ENCODE measurements around the gene NACA. TPM values are rescaled to one million over a fixed set of nuclear protein-coding genes. Genes with fewer than 3 reads are reported as not detected.
"Not testable (repeated sequence)": the region's sequence is repeated elsewhere in the genome, so short reads cannot be mapped to it uniquely, and the experiment has no call there.

The NACA gene
- total RNA-seq, 2 experiments from 2014 or later, result 1,098 to 1,103 TPM

DNA sequence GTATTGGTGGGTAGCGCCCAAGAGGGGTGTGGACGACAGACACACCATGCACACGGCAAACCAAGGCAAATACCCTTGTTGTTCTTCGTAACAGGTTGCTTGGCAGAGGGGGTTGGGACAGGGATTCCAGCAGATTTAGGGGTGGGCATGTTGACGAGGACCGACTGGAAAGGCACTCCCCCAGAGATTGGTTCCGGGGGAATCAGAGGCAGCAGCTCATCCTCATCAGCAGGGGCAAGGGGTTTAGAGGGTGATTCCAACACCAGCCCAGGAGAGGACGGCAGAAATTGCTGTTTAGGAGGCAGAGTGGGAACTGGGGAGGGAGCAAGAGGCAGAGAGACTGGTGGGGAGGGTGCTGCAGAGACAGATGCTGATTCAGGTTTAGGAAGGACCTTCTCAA is 9.3 kb downstream of the NACA start:
- Mint-ChIP-seq H3K27me3 (no peaks in the 10 kb centered on the region), H3K4me1 (ENCODE audit: low read depth) (peaks cover 44% of the 10 kb centered on the region), H3K9me3 (no peaks in the 10 kb centered on the region), H3K27ac (peak overlapping the region; percentile 48), H3K36me3 (peaks cover 78% of the 10 kb centered on the region), H3K4me3 (no peak overlapping the region)
- CTCF ChIA-PET, result no interaction called here
- DNase-seq, result no peak
- POLR2A ChIA-PET, result interaction anchor here (0.8 to 1.3 kb wide), 3 partner anchors 10 to 31 kb away, joined by 3 to 4 read pairs (median 4); no protein-coding TSS in a partner anchor
- intact Hi-C loops (cut with micrococcal nuclease), result no loop called here

DNA sequence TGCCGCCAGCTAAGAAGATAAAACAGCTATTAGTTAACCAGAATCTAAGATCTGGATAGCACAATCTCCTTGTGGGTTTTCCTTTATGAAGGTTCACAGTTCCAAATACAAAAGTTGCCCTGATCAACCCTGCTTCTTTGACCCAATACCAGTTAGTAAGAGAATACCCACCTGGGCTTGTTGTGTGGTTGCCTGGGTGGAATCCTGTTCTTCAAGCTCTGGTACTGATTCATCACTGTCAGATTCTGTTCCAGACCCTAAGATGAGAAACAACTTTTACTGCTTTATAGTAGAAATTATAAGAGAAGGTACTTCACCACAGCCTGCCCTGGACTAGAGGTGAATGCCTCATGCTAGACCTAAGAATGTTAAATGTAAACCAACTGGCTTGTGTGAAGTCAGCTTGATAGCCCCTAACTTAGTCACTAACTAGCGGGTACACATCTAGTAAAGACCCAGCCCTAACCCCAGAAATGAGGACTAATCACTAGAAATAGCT is 10.6 kb downstream of the NACA start:
- peaks cover 31% of the 10 kb centered on the region for H3K4me1 Mint-ChIP-seq (ENCODE audit: low read depth)
- peaks cover 65% of the 10 kb centered on the region for H3K36me3 Mint-ChIP-seq
- H3K4me3 Mint-ChIP-seq, result no peak overlapping the region
- no peak for DNase-seq
- H3K27ac Mint-ChIP-seq, result peak overlapping the region; percentile 40
- ChIA-PET POLR2A (interaction anchor here (1.1 kb wide), 1 partner anchor 26 kb away, joined by 5 read pairs; the partner anchor contains the start of gene PTGES3), CTCF (interaction anchor here (1.0 kb wide), 1 partner anchor 499 kb away, joined by 3 read pairs; no protein-coding TSS in a partner anchor)
- H3K27me3 Mint-ChIP-seq, result no peaks in the 10 kb centered on the region
- intact Hi-C loops (cut with micrococcal nuclease), result no loop called here
- no peaks in the 10 kb centered on the region for H3K9me3 Mint-ChIP-seq

DNA sequence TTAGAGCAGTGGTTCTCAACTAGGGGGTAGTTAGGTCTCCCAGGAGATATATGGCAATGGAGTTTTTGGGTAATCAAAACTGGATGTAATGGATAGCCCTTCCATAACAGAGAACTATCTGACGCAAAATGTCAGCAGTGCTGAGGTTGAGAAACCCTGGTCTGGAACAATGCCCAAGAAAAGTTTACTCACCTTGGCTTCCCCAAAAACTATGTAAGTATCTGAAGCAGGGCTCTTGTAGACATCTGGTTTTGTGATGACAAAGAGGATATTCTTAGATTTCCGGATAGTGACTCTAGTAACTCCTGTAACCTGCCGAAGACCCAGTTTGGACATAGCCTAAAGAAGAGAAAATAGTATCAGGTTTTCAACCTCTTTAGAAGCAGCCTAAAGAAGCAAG is 11.8 kb downstream of the NACA start:
- H3K4me1 Mint-ChIP-seq (ENCODE audit: low read depth), result peaks cover 21% of the 10 kb centered on the region
- intact Hi-C loops (cut with micrococcal nuclease), result no loop called here
- DNase-seq, result no peak
- no peak overlapping the region for H3K27ac Mint-ChIP-seq
- H3K27me3 Mint-ChIP-seq, result no peaks in the 10 kb centered on the region
- CTCF ChIA-PET, result no interaction called here
- H3K9me3 Mint-ChIP-seq, result no peaks in the 10 kb centered on the region
- POLR2A ChIA-PET, result interaction anchor here (1.1 kb wide), 1 partner anchor 25 kb away, joined by 5 read pairs; the partner anchor contains the start of gene PTGES3
- peaks cover 56% of the 10 kb centered on the region for H3K36me3 Mint-ChIP-seq
- H3K4me3 Mint-ChIP-seq, result no peak overlapping the region

DNA sequence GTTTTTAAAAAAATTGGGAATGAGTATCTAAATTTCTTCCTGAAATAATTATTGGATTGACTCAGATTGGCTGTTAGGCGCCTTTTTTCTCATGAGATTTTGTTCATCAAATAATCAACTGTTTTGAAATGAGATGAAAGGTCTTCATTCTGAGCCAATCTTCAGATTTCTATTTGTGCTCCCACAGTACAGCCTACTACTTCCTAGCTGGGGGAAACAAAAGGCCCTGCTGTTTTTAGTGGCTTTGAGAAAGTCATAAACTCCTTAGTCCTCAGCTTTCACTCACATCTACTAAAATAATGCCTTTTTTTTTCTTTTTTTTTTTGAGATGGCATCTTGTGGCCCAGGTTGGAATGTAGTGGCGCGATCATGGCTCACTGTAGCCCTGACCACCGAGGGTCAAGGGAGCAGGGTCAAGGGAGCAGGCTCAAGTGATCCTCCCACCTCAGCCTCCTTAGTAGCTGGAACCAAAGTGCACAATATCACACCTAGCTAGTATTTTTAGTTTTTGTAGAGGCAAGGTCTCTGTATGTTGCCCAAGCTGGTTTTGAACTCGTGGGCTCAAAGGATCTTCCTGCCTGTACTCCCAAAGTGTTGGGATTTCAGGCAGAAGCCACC is 15.2 kb downstream of the NACA start:
- CTCF ChIA-PET, result no interaction called here
- Mint-ChIP-seq H3K4me3 (no peak overlapping the region), H3K27me3 (no peaks in the 10 kb centered on the region), H3K27ac (no peak overlapping the region), H3K36me3 (peaks cover 36% of the 10 kb centered on the region), H3K4me1 (ENCODE audit: low read depth) (peaks cover 2% of the 10 kb centered on the region), H3K9me3 (no peaks in the 10 kb centered on the region)
- POLR2A ChIA-PET, result interaction anchor here (0.6 to 1.4 kb wide), 3 partner anchors 11 to 112 kb away, joined by 3 to 6 read pairs (median 3); partner anchors contain the start of gene NACA
- intact Hi-C loops (cut with micrococcal nuclease), result no loop called here
- DNase-seq, result no peak

DNA sequence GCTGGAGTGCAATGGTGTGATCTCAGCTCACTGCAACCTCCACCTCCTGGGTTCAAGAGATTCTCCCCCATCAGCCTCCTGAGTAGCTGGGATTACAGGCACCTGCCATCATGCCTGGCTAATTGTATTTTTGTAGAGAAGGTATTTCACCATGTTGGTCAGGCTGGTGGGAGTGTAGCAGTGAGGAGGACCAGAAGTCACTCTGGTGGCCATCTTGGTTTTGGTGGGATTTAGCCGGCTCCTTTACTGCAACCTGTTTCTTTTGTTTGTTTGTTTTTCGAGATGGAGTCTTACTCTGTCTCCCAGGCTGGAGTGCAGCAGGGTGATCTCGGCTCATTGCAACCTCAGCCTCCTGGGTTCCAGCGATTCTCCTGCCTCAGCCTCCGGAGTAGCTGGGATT is 20.6 kb downstream of the NACA start:
- H3K4me3 Mint-ChIP-seq; H3K27me3 Mint-ChIP-seq; DNase-seq; H3K27ac Mint-ChIP-seq; intact Hi-C loops (cut with micrococcal nuclease); H3K9me3 Mint-ChIP-seq; CTCF ChIA-PET; H3K36me3 Mint-ChIP-seq; POLR2A ChIA-PET; H3K4me1 Mint-ChIP-seq (ENCODE audit: low read depth): not testable (repeated sequence)

DNA sequence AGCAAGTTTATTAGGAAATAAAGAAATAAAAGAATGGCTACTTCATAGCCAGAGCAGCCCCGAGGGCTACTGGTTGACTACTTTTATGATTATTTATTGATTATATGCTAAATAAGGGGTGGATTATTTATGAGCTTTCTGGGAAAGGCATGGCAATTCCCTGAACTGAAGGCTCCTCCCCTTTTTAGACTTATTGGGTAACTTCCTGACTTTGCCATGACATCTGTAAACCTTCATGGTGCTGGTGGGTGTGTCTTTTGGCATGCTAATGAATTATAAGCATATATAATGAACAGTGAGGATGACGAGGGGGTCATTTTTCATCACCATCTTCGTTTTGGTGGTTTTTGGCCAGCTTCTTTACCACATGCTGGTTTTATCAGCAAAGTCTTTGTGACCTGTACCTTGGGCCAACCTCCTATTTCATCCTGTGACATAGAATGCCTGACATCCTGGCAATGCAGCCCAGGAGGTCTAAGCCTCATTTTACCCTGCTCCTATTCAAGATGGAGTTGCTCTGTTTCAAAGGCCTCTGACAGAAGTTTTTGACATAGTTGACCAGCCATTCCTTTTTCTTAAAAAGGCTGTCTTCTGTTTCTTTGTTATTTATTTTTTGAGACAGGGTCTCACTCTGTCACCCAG is 26.0 kb downstream of the NACA start:
- Mint-ChIP-seq H3K9me3 (no peaks in the 10 kb centered on the region), H3K36me3 (no peaks in the 10 kb centered on the region), H3K27me3 (peaks cover 2% of the 10 kb centered on the region), H3K4me3 (no peak overlapping the region), H3K4me1 (ENCODE audit: low read depth) (peaks cover 3% of the 10 kb centered on the region), H3K27ac (no peak overlapping the region)
- DNase-seq, result no peak
- ChIA-PET POLR2A (no interaction called here), CTCF (no interaction called here)
- intact Hi-C loops (cut with micrococcal nuclease), result no loop called here

DNA sequence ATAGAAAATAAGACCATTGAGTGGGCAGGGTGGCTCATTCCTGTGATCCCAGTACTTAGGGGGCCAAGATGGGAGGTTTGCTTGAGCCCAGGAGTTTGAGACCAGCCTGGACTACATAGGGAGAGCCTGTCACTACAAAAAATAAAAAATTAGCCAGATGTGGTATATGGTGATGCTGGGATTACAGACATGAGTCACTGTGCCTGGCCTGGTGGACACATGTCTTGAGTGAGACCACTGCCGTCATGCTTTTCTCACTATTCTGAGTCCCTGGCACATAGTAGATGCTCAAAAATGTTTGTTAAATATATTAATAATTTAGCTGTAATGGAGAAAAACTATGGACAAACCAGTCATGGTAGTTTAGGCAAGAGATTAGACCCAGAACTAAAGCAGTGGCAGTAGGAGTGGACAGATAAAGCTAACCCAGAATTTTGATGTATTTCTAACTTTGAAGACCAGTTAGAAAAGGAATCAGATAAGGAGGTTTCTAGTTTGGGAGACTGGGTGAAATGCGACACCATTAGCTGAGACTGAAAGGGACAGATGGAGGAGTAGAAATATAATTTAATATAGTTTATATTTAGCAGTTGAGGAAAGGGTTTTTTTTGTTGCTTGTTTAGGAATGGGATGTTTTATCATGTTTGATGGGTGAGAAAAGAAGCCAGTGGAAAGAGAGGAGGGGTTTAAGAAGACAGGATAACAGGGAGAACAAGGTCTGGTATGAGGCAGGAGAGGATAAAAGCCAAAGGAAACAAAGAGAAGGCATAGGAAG is 29.6 kb downstream of the NACA start:
- no peaks in the 10 kb centered on the region for H3K36me3 Mint-ChIP-seq
- ChIA-PET POLR2A (interaction anchor here (0.9 kb wide), 1 partner anchor 30 kb away, joined by 3 read pairs; no protein-coding TSS in a partner anchor), CTCF (interaction anchor here (1.4 kb wide), 1 partner anchor 41 kb away, joined by 3 read pairs; no protein-coding TSS in a partner anchor)
- DNase-seq, result no peak
- no peak overlapping the region for H3K27ac Mint-ChIP-seq
- H3K4me1 Mint-ChIP-seq (ENCODE audit: low read depth), result no peaks in the 10 kb centered on the region
- H3K9me3 Mint-ChIP-seq, result no peaks in the 10 kb centered on the region
- no peaks in the 10 kb centered on the region for H3K27me3 Mint-ChIP-seq
- intact Hi-C loops (cut with micrococcal nuclease), result no loop called here
- H3K4me3 Mint-ChIP-seq, result no peak overlapping the region

DNA sequence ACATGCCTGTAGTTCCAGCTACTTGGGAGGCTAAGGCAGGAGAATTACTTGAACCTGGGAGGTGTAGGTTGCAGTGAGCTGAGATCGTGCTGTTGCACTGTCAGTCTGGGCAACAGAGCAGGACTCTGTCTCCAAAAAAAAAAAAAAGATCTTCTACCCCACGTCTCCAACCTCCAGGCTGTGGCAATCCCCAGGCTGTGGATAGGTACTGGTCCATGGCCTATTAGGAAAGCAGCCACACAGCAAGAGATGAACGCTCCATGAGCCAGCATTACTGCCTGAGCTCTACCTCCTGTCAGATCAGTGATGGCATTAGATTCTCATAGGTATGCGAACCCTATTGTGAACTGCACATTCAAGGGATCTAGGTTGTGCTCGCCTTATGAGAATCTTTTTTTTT is 30.9 kb downstream of the NACA start:
- Mint-ChIP-seq H3K4me3 (no peak overlapping the region), H3K36me3 (no peaks in the 10 kb centered on the region), H3K4me1 (ENCODE audit: low read depth) (peaks cover 2% of the 10 kb centered on the region), H3K27ac (no peak overlapping the region), H3K27me3 (no peaks in the 10 kb centered on the region), H3K9me3 (no peaks in the 10 kb centered on the region)
- intact Hi-C loops (cut with micrococcal nuclease), result no loop called here
- ChIA-PET CTCF (interaction anchor here (0.9 kb wide), 2 partner anchors 64 to 293 kb away, joined by 3 to 4 read pairs; no protein-coding TSS in a partner anchor), POLR2A (no interaction called here)
- DNase-seq, result no peak

DNA sequence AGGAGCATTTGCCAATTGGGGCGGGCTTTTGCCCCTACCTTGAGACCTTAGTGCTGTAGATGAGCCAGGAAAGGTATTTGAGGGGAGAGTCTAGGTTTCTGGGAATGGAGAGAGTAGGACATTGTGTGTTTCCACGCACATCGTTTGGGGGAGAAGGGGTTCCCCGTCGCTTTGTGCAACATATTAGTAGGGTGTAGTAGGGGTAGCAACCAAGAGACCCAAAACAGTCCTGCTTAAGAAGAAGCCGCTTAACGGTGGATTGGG is 36.3 kb downstream of the NACA start:
- CTCF ChIA-PET, result interaction anchor here (1.0 to 3.3 kb wide), 5 partner anchors 31 to 584 kb away, joined by 3 to 15 read pairs (median 3); partner anchors contain the start of gene STAT6
- DNase-seq, result no peak
- Mint-ChIP-seq H3K9me3 (no peaks in the 10 kb centered on the region), H3K27me3 (no peaks in the 10 kb centered on the region), H3K4me1 (ENCODE audit: low read depth) (peaks cover 13% of the 10 kb centered on the region), H3K4me3 (peak overlapping the region; percentile 100), H3K36me3 (peaks cover 38% of the 10 kb centered on the region), H3K27ac (peak overlapping the region; percentile 94)
- POLR2A ChIA-PET, result interaction anchor here (0.6 to 8.2 kb wide), 20 partner anchors 9 to 763 kb away, joined by 3 to 59 read pairs (median 4); partner anchors contain the start of genes BAZ2A, NACA and PRIM1
- intact Hi-C loops (cut with micrococcal nuclease), result loop anchor here (1.0 to 10.0 kb wide), 10 partner anchors 8 to 786 kb away; partner anchors contain the start of genes ARHGAP9, DGKA, NACA and NEMP1

DNA sequence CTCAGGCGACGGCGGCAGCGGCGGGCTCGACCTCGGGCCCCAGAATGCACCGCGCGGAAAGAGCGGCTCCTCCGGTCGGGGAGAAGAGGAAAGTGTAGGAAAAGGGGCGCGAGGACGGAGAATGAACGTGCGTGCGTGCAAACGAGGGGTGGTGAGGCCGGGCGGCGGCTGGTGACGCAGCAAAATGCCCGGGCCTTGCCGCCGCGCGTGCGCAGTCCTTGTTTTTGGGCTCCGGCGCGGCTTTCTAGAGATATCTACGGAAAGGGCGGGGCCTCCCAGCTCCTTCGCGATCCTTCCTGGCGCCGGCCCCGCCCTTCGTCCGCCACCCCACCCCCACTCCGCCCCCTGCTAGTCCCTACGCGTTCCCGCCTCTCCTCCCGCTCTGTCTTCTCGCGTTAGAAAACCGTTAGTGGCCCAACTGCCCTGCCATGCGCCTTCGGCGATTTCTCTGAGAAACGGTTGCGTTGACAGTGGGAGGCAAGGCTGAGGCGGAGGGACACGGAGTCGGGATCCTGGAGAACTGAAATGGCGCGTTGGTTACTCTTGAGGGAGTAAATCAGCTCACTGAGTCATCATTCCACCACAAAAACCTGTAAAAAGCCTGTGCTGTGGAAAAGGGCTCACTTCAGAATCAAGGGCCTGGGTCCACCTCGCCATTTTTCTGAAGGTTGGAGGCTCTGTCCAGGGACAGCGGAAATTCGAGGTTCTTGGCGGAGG is 36.8 kb downstream of the NACA start, which contains the start of gene PTGES3:
TSS of gene PTGES3 (minus strand) at position 156 of the 717 bp plus-strand sequence. CDS start 285 bp downstream, outside the sequence.
- CTCF ChIA-PET, result interaction anchor here (1.0 to 3.3 kb wide), 4 partner anchors 31 to 424 kb away, joined by 3 to 15 read pairs (median 6); partner anchors contain the start of gene STAT6
- Mint-ChIP-seq H3K4me3 (peak within 1 kb of the TSS; percentile 100), H3K36me3 (peaks cover 38% of the 10 kb centered on the region), H3K27ac (peak within 1 kb of the TSS; percentile 94), H3K9me3 (no peaks in the 10 kb centered on the region), H3K27me3 (no peaks in the 10 kb centered on the region), H3K4me1 (ENCODE audit: low read depth) (peaks cover 13% of the 10 kb centered on the region)
- POLR2A ChIA-PET, result interaction anchor here (0.6 to 8.2 kb wide), 20 partner anchors 9 to 424 kb away, joined by 3 to 59 read pairs (median 4); partner anchors contain the start of genes BAZ2A, NACA and PRIM1
- intact Hi-C loops (cut with micrococcal nuclease), result loop anchor here (1.0 to 10.0 kb wide), 10 partner anchors 8 to 787 kb away; partner anchors contain the start of genes ARHGAP9, DGKA, NACA and NEMP1
- DNase-seq, result peak; percentile 99

Data from activated CD4-positive, alpha-beta memory T cell treated with anti-CD3 and anti-CD28 coated beads for 36 hours (primary cell).